Gastroesophageal sphincter (tissue), 4 donors: ENCODE data around the gene SLC66A3. TPM values are rescaled to one million over a fixed set of nuclear protein-coding genes. Genes with fewer than 3 reads are reported as not detected.

Experiments used
- ATAC-seq: fragments of 150-250 bp; one replicate; pipeline ENCODE4 v1.9.1; 2016; ENCODE audit warnings: mild to moderate bottlenecking, moderate library complexity
- H3K27ac ChIP-seq, 4 donors: fragments of 200-600 bp; sonication (generic) in 3 of 4; 1 replicate in 3 of 4; 2 replicates in 1 of 4; pipeline ENCODE4 v1.5.1; 2016 to 2019
- H3K27me3 ChIP-seq: fragments of 200-600 bp; sonication (generic); one replicate; pipeline ENCODE4 v1.5.1; 2019
- H3K36me3 ChIP-seq, 2 donors: fragments of 200-600 bp; sonication (generic); one replicate each; pipeline ENCODE4 v1.5.1; 2019; ENCODE audit warnings: control low read depth in 1 of 2
- H3K4me1 ChIP-seq, 3 donors: fragments of 200-600 bp; sonication (generic); 1 replicate in 2 of 3; 2 replicates in 1 of 3; pipeline ENCODE4 v1.5.1; 2016 to 2019; ENCODE audit warnings: control low read depth in 2 of 3
- H3K4me3 ChIP-seq, 2 donors: fragments of 200-600 bp; sonication (generic); one replicate each; pipeline ENCODE4 v1.5.1; 2019; ENCODE audit warnings: mild to moderate bottlenecking in 1 of 2, moderate library complexity in 1 of 2
- H3K9me3 ChIP-seq, 3 donors: fragments of 200-600 bp; sonication (generic); one replicate each; pipeline ENCODE4 v1.5.1; 2017 to 2019; ENCODE audit warnings: control low read depth in 2 of 3
- EP300 ChIP-seq: sonication (generic); formaldehyde crosslinking; IDR thresholded peaks from one replicate; pipeline ENCODE4 v1.6.1; 2017; ENCODE audit warnings: antibody characterized with exemption, mild to moderate bottlenecking
- POLR2A ChIP-seq, 2 donors: fragments of 450-650 bp; IDR thresholded peaks; one replicate each; pipeline ENCODE4 v1.6.1; 2017; ENCODE audit warnings: antibody characterized with exemption in 2 of 2, mild to moderate bottlenecking in 2 of 2, moderate library complexity in 1 of 2
- POLR2AphosphoS5 ChIP-seq: sonication (generic); formaldehyde crosslinking; IDR thresholded peaks from one replicate; pipeline ENCODE4 v1.6.1; 2017; ENCODE audit warnings: antibody characterized with exemption
- WGBS, 2 donors: methylation state at CpG; one replicate each; pipeline ENCODE4 v1.1.5; 2018; ENCODE audit warnings: low coverage in 1 of 2; 5-methylcytosine and 5-hydroxymethylcytosine counted together
- total RNA-seq, 4 donors: library from RNA; depleted of rRNA; stranded (reverse); fragments of >200 nt; gene quantifications; one replicate each; pipeline ENCODE4 v1.1.0, GENCODE V29; 2016
- TF ChIP-seq, protein P1 (sequence below), 4 experiments: fragments of 200-600 bp in 2 of 4; fragments of 450-650 bp in 2 of 4; sonication (generic) in 1 of 4; IDR thresholded peaks; one replicate each; pipeline ENCODE4 v1.5.1; 2017 to 2019; ENCODE audit warnings: antibody characterized with exemption in 4 of 4, mild to moderate bottlenecking in 2 of 4, moderate library complexity in 2 of 4

SLC66A3 gene
- total RNA-seq, 4 donors from 2014 or later, result 28.1 to 49.8 (median 41.5) TPM

DNA sequence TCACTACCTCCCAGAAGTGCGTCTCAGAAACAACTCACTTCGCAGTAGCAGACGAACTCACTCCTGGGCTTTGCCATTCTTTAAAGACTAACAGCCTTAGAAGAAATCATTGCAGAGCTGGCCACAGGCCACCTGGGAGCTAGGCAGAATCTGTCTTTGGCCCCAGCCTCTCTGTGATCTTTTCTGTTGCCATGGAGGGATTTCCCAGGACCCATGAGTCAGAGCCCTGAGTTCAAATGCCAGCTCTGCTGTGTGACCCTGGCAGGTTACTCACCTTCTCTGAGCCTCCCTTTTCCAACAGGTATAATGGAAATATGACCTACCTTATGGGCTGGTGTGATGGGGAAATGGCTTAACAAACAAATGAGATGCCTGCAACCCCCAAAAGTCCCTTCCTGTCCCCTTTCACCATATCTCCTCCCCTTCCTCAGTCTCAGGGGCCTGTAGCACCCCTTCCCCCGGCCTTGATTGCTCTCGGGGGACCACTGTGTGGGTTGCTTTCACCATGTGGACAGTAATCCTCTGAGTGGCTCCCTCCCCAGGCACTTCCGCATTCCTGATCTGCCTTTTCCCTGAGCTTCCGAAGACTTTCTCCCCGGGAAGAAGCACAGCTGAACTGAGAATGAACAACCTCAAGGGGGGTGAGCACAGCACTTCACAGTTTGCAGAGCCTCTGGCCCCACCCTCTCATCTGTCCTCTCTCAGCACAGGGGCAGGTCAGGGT lies 34.0 kb upstream of the SLC66A3 start:
- ATAC-seq, result no peak
- TF ChIP-seq EP300, result no peak
- TF ChIP-seq POLR2AphosphoS5, result no peak
- TF ChIP-seq, protein P1, sequence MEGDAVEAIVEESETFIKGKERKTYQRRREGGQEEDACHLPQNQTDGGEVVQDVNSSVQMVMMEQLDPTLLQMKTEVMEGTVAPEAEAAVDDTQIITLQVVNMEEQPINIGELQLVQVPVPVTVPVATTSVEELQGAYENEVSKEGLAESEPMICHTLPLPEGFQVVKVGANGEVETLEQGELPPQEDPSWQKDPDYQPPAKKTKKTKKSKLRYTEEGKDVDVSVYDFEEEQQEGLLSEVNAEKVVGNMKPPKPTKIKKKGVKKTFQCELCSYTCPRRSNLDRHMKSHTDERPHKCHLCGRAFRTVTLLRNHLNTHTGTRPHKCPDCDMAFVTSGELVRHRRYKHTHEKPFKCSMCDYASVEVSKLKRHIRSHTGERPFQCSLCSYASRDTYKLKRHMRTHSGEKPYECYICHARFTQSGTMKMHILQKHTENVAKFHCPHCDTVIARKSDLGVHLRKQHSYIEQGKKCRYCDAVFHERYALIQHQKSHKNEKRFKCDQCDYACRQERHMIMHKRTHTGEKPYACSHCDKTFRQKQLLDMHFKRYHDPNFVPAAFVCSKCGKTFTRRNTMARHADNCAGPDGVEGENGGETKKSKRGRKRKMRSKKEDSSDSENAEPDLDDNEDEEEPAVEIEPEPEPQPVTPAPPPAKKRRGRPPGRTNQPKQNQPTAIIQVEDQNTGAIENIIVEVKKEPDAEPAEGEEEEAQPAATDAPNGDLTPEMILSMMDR (IDR thresholded peaks at IDR 0.05), result no peak
- no peak for TF ChIP-seq POLR2A (IDR thresholded peaks at IDR 0.05)
- Histone ChIP-seq H3K4me1 (no peaks in the 10 kb centered on the region), H3K4me3 (no peak overlapping the region), H3K27me3 (peaks cover 33% of the 10 kb centered on the region), H3K9me3 (no peaks in the 10 kb centered on the region), H3K27ac (no peak overlapping the region), H3K36me3 (no peaks in the 10 kb centered on the region)
- WGBS, 2 donors, result no CpG with 5 or more reads among the region's 8 CpGs

DNA sequence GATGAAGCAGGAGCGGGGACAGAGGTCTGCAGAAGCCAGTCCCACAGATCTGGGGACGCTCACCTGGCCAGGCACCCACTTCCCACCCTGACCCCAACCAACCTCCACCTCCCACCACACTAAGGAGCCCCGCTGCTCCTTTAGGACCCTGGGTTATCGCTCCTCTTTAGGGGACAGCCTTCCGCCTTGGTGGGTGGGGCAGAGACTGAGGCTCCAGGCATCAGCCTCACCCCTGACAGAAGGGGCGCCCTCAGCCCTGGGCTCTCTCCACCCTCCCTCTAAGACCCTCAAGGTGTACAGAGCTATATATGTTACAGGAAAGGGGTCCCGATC lies 33.5 kb upstream of the SLC66A3 start:
- peaks cover 33% of the 10 kb centered on the region for H3K27me3 ChIP-seq
- no peaks in the 10 kb centered on the region for H3K36me3 ChIP-seq
- H3K27ac ChIP-seq, result no peak overlapping the region
- 60% methylated on average over 2 of the region's 7 CpGs; no CpG with 5 or more reads in 1 of the 2 donors for WGBS, 2 donors
- H3K4me1 ChIP-seq, result no peaks in the 10 kb centered on the region
- no peak overlapping the region for H3K4me3 ChIP-seq
- peak; percentile 10 for ATAC-seq
- no peaks in the 10 kb centered on the region for H3K9me3 ChIP-seq
- TF ChIP-seq POLR2AphosphoS5 (no peak), EP300 (no peak)

- Histone ChIP-seq H3K4me3 (no peak overlapping the region), H3K27ac (no peak overlapping the region), H3K36me3 (no peaks in the 10 kb centered on the region), H3K27me3 (peaks cover 33% of the 10 kb centered on the region), H3K4me1 (no peaks in the 10 kb centered on the region), H3K9me3 (no peaks in the 10 kb centered on the region)
- no peak for ATAC-seq
- TF ChIP-seq POLR2A (IDR thresholded peaks at IDR 0.05), result no peak
- TF ChIP-seq POLR2AphosphoS5, result no peak
- no peak for TF ChIP-seq EP300
- TF ChIP-seq, protein P1 (IDR thresholded peaks at IDR 0.05), result no peak
- 78 to 81% methylated on average over 5 to 9 of the region's 9 CpGs for WGBS, 2 donors
Measured at GRCh38 chr2:11122380-11122779, 32.9 kb upstream of the SLC66A3 start.

DNA sequence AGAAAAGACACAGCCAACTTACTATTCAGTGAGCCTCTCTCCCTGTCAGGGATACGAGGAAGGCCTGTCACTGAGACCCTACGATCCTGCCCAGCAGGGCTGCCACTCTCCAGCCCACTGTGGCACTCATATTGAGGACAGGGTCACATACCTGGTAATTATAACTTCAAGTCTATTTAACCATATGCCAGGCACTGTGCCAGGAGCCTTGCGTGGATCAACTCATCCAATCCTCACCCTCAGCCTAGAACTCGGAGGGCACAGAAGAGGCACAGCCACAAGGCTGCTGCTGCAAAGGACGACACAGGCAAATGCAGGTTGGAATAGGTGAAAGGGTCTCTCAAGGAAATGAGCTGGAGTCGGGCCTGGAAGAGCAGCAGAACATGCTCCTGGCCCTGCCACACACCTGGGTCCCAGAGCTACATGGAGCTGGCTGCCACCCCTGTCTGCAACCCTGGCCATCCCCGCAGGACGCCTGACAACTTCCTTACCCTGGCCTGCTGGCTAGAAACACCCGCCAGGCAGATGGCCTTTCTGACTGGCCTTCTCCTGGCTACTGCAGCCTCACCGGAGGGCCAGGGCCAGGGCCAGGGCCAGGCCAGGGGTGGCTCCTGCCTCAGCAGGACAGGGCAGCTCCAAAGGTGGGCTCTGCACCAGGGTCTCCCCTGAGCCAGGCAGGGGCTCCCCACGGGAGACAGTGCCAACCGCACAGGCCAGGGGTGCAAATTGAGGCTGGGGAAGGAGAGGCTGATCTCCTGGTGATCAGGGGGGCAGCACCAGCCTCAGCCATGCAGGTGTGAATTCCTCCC lies 32.1 kb upstream of the SLC66A3 start:
- H3K36me3 ChIP-seq, result no peaks in the 10 kb centered on the region
- TF ChIP-seq POLR2A (IDR thresholded peaks at IDR 0.05), result no peak
- TF ChIP-seq, protein P1 (IDR thresholded peaks at IDR 0.05), result no peak
- TF ChIP-seq POLR2AphosphoS5, result no peak
- no peak for TF ChIP-seq EP300
- H3K9me3 ChIP-seq, result no peaks in the 10 kb centered on the region
- H3K4me1 ChIP-seq, result no peaks in the 10 kb centered on the region
- H3K27ac ChIP-seq, result no peak overlapping the region
- WGBS, 2 donors, result no CpG with 5 or more reads among the region's 12 CpGs
- H3K27me3 ChIP-seq, result peaks cover 33% of the 10 kb centered on the region
- no peak for ATAC-seq
- H3K4me3 ChIP-seq, result no peak overlapping the region

GRCh38 chr2:11123856-11124759 lies 31.2 kb upstream of the SLC66A3 start:
- H3K4me3 ChIP-seq, result no peak overlapping the region
- H3K4me1 ChIP-seq, result no peaks in the 10 kb centered on the region
- ATAC-seq, result no peak
- no peaks in the 10 kb centered on the region for H3K36me3 ChIP-seq
- no peaks in the 10 kb centered on the region for H3K9me3 ChIP-seq
- WGBS, 2 donors, result 52 to 93% methylated on average over 10 to 14 of the region's 41 CpGs
- no peak for TF ChIP-seq POLR2AphosphoS5
- TF ChIP-seq, protein P1 (IDR thresholded peaks at IDR 0.05), result peak in 3 of 4 experiments; percentile 50 to 76 (median 56)
- peaks cover 33% of the 10 kb centered on the region for H3K27me3 ChIP-seq
- no peak overlapping the region for H3K27ac ChIP-seq
